Measurements from ENCODE around the gene KCNMB2.

DNA sequence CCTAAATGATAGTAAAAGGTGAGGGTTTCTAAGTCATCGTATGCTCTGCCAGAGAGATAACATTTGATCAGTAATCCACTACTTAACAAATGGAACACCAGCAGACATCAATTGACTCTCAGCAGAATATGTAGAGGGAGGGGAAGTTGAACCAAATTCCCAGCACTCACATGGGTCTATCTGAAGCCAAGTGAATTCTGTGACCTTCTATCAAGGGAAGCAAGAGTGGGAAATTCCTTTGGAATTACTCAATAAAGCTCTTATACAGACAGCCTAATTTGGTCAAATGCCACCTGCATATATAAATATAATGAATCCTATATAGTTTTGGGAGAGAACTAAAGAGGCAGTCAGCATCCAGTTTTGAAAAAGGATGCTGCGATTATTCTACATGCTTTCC lies 15.8 kb upstream of the KCNMB2 start:
- TF ChIP-seq, protein P1, sequence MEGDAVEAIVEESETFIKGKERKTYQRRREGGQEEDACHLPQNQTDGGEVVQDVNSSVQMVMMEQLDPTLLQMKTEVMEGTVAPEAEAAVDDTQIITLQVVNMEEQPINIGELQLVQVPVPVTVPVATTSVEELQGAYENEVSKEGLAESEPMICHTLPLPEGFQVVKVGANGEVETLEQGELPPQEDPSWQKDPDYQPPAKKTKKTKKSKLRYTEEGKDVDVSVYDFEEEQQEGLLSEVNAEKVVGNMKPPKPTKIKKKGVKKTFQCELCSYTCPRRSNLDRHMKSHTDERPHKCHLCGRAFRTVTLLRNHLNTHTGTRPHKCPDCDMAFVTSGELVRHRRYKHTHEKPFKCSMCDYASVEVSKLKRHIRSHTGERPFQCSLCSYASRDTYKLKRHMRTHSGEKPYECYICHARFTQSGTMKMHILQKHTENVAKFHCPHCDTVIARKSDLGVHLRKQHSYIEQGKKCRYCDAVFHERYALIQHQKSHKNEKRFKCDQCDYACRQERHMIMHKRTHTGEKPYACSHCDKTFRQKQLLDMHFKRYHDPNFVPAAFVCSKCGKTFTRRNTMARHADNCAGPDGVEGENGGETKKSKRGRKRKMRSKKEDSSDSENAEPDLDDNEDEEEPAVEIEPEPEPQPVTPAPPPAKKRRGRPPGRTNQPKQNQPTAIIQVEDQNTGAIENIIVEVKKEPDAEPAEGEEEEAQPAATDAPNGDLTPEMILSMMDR (IDR thresholded peaks at IDR 0.05; ENCODE audit: low read depth, low read length), result no peak
- TF ChIP-seq EZH2phosphoT487 (IDR thresholded peaks at IDR 0.05; ENCODE audit: low read depth), result no peak

Data from OCI-LY3 (cell line).